ENCODE results near the gene EME2. TPM values are rescaled to one million over a fixed set of nuclear protein-coding genes. Genes with fewer than 3 reads are reported as not detected.

The EME2 gene
- total RNA-seq, 1 experiment from 2014 or later = 36.3 TPM

DNA sequence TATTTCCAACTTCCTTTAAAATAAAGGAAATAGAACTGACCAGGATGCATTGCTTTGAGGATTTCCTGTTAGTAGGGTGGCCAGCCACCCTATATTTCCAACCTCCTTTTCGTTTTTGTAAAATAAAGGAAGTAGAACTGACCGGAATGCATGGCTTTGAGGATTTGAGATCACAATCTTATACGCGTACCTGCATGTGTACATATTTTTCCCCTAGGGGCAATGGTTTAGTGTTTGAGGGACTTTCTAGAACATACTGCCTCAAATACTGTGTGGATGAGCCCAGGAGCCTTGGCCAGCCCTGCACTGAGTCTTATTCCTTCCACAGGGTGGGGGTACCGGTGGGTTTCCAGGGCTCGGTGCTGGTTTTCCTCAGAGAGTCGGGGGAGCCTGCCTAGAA lies 41.0 kb upstream of the EME2 start:
- intact Hi-C loops (cut with micrococcal nuclease) = no loop called here
- ChIA-PET RAD21 (ENCODE audit: low non-redundant PET in 1 of 2, low total read pairs in 2 of 2, uncharacterized antibody in 2 of 2, unreplicated experiment in 2 of 2) (no interaction called here), CTCF (no interaction called here), POLR2A (no interaction called here)
- no TSS peak for BruUV-seq (replicated peaks)
- DNase-seq (ENCODE audit: low read depth, low spot score) (no peak), ATAC-seq (no peak)
- no peaks in the 10 kb centered on the region for H3K27me3 ChIP-seq (ENCODE audit: insufficient read depth, low read length)
- no peak overlapping the region for H3K4me3 ChIP-seq (replicated peaks in 1 of 2; ENCODE audit: low read depth in 1 of 2, low read length in 2 of 2)
- H3K79me2 ChIP-seq (ENCODE audit: insufficient read depth, low read length) = no peaks in the 10 kb centered on the region; the same call in 1 of the 2 replicates
- H3K9me2 ChIP-seq (ENCODE audit: insufficient read depth) = no peaks in the 10 kb centered on the region
- peaks cover 0 to 8% of the 10 kb centered on the region in 2 experiments; a peak in 1 of 4 replicates for H3K9me3 ChIP-seq (ENCODE audit: control insufficient read depth in 1 of 2, insufficient read depth in 1 of 2, low read depth in 1 of 2, low read length in 2 of 2)
- no peak overlapping the region for H3K4me2 ChIP-seq (ENCODE audit: low read length)
- no peak overlapping the region for H3K9ac ChIP-seq (ENCODE audit: low read length)
- TF ChIP-seq EGR1 (IDR thresholded peaks at IDR 0.05; ENCODE audit: low read depth) (no peak), POLR2A (IDR thresholded peaks at IDR 0.05; ENCODE audit: borderline replicate concordance, extremely low read depth, insufficient read depth, insufficient read length) (no peak), RAD21 (IDR thresholded peaks at IDR 0.05; ENCODE audit: low read depth) (no peak), JUND (IDR thresholded peaks at IDR 0.05) (no peak), EZH2 (IDR thresholded peaks at IDR 0.05) (no peak), CBX3 (IDR thresholded peaks at IDR 0.05; ENCODE audit: low read depth) (no peak), SIN3A (IDR thresholded peaks at IDR 0.05; ENCODE audit: low read depth) (no peak), REST (IDR thresholded peaks at IDR 0.05; ENCODE audit: low read depth) (no peak), EZH2phosphoT487 (IDR thresholded peaks at IDR 0.05; ENCODE audit: borderline replicate concordance) (no peak), ZNF274 (IDR thresholded peaks at IDR 0.05; ENCODE audit: low read depth, low read length) (no peak), ZFX (IDR thresholded peaks at IDR 0.05) (no peak), MAX (IDR thresholded peaks at IDR 0.05) (no peak), POLR2AphosphoS5 (IDR thresholded peaks at IDR 0.05; ENCODE audit: low read depth, low read length) (no peak), SP1 (IDR thresholded peaks at IDR 0.05; ENCODE audit: low read depth) (no peak), TCF7L2 (IDR thresholded peaks at IDR 0.05; ENCODE audit: borderline replicate concordance, extremely low read depth, insufficient read depth, insufficient read length) (no peak), ELF1 (IDR thresholded peaks at IDR 0.05; ENCODE audit: borderline replicate concordance, low read depth) (no peak)
- H3K27ac ChIP-seq (ENCODE audit: low read depth, low read length) = no peak overlapping the region
- no peak overlapping the region for H2AFZ ChIP-seq (ENCODE audit: low read depth, low read length, poor library complexity, severe bottlenecking)
- no peaks in the 10 kb centered on the region for H4K20me1 ChIP-seq (ENCODE audit: insufficient read depth)
- peaks cover 2 to 6% of the 10 kb centered on the region in 2 experiments; a peak in 2 of 4 replicates for H3K36me3 ChIP-seq (ENCODE audit: control insufficient read depth in 1 of 2, insufficient read depth in 2 of 2, low read length in 2 of 2)
- no peaks in the 10 kb centered on the region for H3K4me1 ChIP-seq (ENCODE audit: control insufficient read depth in 1 of 2, insufficient read depth in 2 of 2, low read length in 2 of 2)
